Mammary epithelial cell (primary cell): ENCODE measurements around the gene CYSTM1.

Experiments
- EZH2 ChIP-seq: IDR thresholded peaks from 2 replicates; pipeline ENCODE4 v1.6.1; 2012; ENCODE audit warnings: low read length, inconsistent platforms, borderline replicate concordance
- TF ChIP-seq, protein P1 (sequence below), 2 donors: IDR thresholded peaks in 1 of 2; conservative IDR thresholded peaks in 1 of 2; 2 replicates each; pipeline ENCODE4 v1.5.1; 2011 to 2012; ENCODE audit warnings: inconsistent platforms in 2 of 2, low read length in 2 of 2, mild to moderate bottlenecking in 2 of 2, control low read depth in 1 of 2, low read depth in 1 of 2; ENCODE audit not compliant: insufficient read depth in 1 of 2; ENCODE audit errors: extremely low read depth in 1 of 2

GRCh38 chr5:140275837-140276236 lies 100.8 kb downstream of the CYSTM1 start:
- TF ChIP-seq, protein P1, sequence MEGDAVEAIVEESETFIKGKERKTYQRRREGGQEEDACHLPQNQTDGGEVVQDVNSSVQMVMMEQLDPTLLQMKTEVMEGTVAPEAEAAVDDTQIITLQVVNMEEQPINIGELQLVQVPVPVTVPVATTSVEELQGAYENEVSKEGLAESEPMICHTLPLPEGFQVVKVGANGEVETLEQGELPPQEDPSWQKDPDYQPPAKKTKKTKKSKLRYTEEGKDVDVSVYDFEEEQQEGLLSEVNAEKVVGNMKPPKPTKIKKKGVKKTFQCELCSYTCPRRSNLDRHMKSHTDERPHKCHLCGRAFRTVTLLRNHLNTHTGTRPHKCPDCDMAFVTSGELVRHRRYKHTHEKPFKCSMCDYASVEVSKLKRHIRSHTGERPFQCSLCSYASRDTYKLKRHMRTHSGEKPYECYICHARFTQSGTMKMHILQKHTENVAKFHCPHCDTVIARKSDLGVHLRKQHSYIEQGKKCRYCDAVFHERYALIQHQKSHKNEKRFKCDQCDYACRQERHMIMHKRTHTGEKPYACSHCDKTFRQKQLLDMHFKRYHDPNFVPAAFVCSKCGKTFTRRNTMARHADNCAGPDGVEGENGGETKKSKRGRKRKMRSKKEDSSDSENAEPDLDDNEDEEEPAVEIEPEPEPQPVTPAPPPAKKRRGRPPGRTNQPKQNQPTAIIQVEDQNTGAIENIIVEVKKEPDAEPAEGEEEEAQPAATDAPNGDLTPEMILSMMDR (conservative IDR thresholded peaks at IDR 0.05 in 1 of 2, IDR thresholded peaks at IDR 0.05 in 1 of 2; ENCODE audit: extremely low read depth in 1 of 2, insufficient read depth in 1 of 2, low read depth in 1 of 2, low read length in 2 of 2) = no peak
- TF ChIP-seq EZH2 = no peak
